Neural cell (in vitro differentiated cells): ENCODE data around the gene NDUFS2. TPM values are rescaled to one million over a fixed set of nuclear protein-coding genes. Genes with fewer than 3 reads are reported as not detected.
A peak's percentile ranks its signal among the peaks of the same experiment; 100 is the strongest.

Source experiments
- H2AFZ ChIP-seq: fragments of 200-600, 300-800 bp; sonication (generic), shearing (Covaris generic); 2 replicates; pipeline ENCODE4 v1.6.0; 2014; ENCODE audit warnings: low read depth, mild to moderate bottlenecking, antibody characterized with exemption, low read length, moderate library complexity
- H3F3A ChIP-seq: fragments of 200-600 bp; shearing (Covaris generic); 2 replicates; pipeline ENCODE4 v1.6.1; 2016; ENCODE audit warnings: mild to moderate bottlenecking, moderate library complexity, mixed read lengths, antibody characterized with exemption, low read length; ENCODE audit not compliant: insufficient read depth, poor library complexity, severe bottlenecking
- H3K27ac ChIP-seq: fragments of 200-600, 300-800 bp; sonication (generic), shearing (Covaris generic); 2 replicates; pipeline ENCODE4 v1.5.1; 2014; ENCODE audit warnings: mild to moderate bottlenecking, low read length, moderate library complexity
- H3K27me3 ChIP-seq: fragments of 300-800, 200-600 bp; sonication (generic), shearing (Covaris generic); 2 replicates; pipeline ENCODE4 v1.6.0; 2014; ENCODE audit warnings: mild to moderate bottlenecking, low read depth, low read length, moderate library complexity; ENCODE audit not compliant: insufficient read depth
- H3K36me3 ChIP-seq: fragments of 300-800, 200-600 bp; sonication (generic), shearing (Covaris generic); 2 replicates; pipeline ENCODE4 v1.5.1; 2014; ENCODE audit warnings: mild to moderate bottlenecking, antibody characterized with exemption, low read length, moderate library complexity; ENCODE audit not compliant: insufficient read depth
- H3K4me2 ChIP-seq: fragments of 300-800, 200-600 bp; sonication (generic), shearing (Covaris generic); 2 replicates; pipeline ENCODE4 v1.6.0; 2014; ENCODE audit warnings: mild to moderate bottlenecking, low read length
- H3K4me3 ChIP-seq: fragments of 300-800, 200-600 bp; sonication (generic), shearing (Covaris generic); 2 replicates; pipeline ENCODE4 v1.5.1; 2014; ENCODE audit warnings: mild to moderate bottlenecking, low read length, moderate library complexity
- H3K79me2 ChIP-seq: fragments of 200-600 bp; shearing (Covaris generic); replicated peaks from 2 replicates; pipeline ENCODE4 v1.6.0; 2014; ENCODE audit warnings: mild to moderate bottlenecking, low read length, moderate library complexity; ENCODE audit not compliant: insufficient read depth
- H3K9ac ChIP-seq: fragments of 300-800, 200-600 bp; sonication (generic), shearing (Covaris generic); 2 replicates; pipeline ENCODE4 v1.6.1; 2016; ENCODE audit warnings: mild to moderate bottlenecking, low read length, mixed read lengths
- H3K9me2 ChIP-seq: fragments of 200-600 bp; shearing (Covaris generic); 2 replicates; pipeline ENCODE4 v1.6.1; 2016; ENCODE audit warnings: mild to moderate bottlenecking, low read length, mixed read lengths; ENCODE audit not compliant: insufficient read depth
- H3K9me3 ChIP-seq: fragments of 200-600, 300-800 bp; sonication (generic), shearing (Covaris generic); 2 replicates; pipeline ENCODE4 v1.6.1; 2016; ENCODE audit warnings: mild to moderate bottlenecking, mixed run types, low read length, moderate library complexity, mixed read lengths
- H4K20me1 ChIP-seq: fragments of 200-600 bp; shearing (Covaris generic); 2 replicates; pipeline ENCODE4 v1.6.1; 2016; ENCODE audit warnings: mild to moderate bottlenecking, mixed run types; ENCODE audit not compliant: insufficient read depth
- CTCF ChIP-seq: fragments of 450-650 bp; IDR thresholded peaks from 2 replicates; pipeline ENCODE4 v1.5.1; 2014; ENCODE audit warnings: antibody characterized with exemption, mild to moderate bottlenecking, moderate library complexity; ENCODE audit not compliant: poor library complexity, severe bottlenecking
- EP300 ChIP-seq: fragments of 450-650 bp; conservative IDR thresholded peaks from 2 replicates; pipeline ENCODE4 v1.6.1; 2014; ENCODE audit warnings: antibody characterized with exemption, mild to moderate bottlenecking, moderate library complexity; ENCODE audit not compliant: poor library complexity, severe bottlenecking
- EZH2 ChIP-seq: fragments of 200-600, 300-800 bp; shearing (Covaris generic), sonication (generic); IDR thresholded peaks from 2 replicates; pipeline ENCODE4 v1.6.1; 2014; ENCODE audit warnings: antibody characterized with exemption, low read length, borderline replicate concordance, mild to moderate bottlenecking; ENCODE audit not compliant: insufficient read depth, poor library complexity, severe bottlenecking
- MXI1 ChIP-seq: fragments of 450-650 bp; conservative IDR thresholded peaks from 2 replicates; pipeline ENCODE4 v1.6.1; 2014; ENCODE audit warnings: antibody characterized with exemption, mild to moderate bottlenecking; ENCODE audit not compliant: poor library complexity, severe bottlenecking
- POLR2AphosphoS5 ChIP-seq: IDR thresholded peaks from 2 replicates; pipeline ENCODE4 v1.6.1; 2012
- RAD21 ChIP-seq: fragments of 450-650 bp; conservative IDR thresholded peaks from 2 replicates; pipeline ENCODE4 v1.6.1; 2014; ENCODE audit warnings: antibody characterized with exemption, mild to moderate bottlenecking, moderate library complexity
- REST ChIP-seq: IDR thresholded peaks from 2 replicates; pipeline ENCODE4 v1.6.1; 2012; ENCODE audit warnings: borderline replicate concordance
- SMC3 ChIP-seq: fragments of 450-650 bp; conservative IDR thresholded peaks from 2 replicates; pipeline ENCODE4 v1.6.1; 2014; ENCODE audit warnings: antibody characterized with exemption, mild to moderate bottlenecking, moderate library complexity; ENCODE audit not compliant: poor library complexity
- TAF1 ChIP-seq: IDR thresholded peaks from 2 replicates; pipeline ENCODE4 v1.6.1; 2012; ENCODE audit warnings: low read depth
- polyA plus RNA-seq: library from polyadenylated mRNA; depleted of rRNA; stranded (reverse); fragments of >200 nt; gene quantifications from 2 replicates; pipeline ENCODE4 v1.2.3, GENCODE V29; 2014

NDUFS2 gene
- polyA plus RNA-seq, 1 donor from 2014 or later, result 166 TPM

- no peaks in the 10 kb centered on the region for H4K20me1 ChIP-seq
- TF ChIP-seq EZH2 (no peak), TAF1 (no peak)
- no peaks in the 10 kb centered on the region for H3K27me3 ChIP-seq
- no peaks in the 10 kb centered on the region for H3F3A ChIP-seq
- peak overlapping the region; percentile 98 for H3K4me2 ChIP-seq
- H3K36me3 ChIP-seq, result no peaks in the 10 kb centered on the region
- H3K9me2 ChIP-seq, result no peaks in the 10 kb centered on the region
- H3K4me3 ChIP-seq, result peak overlapping the region; percentile 98
- peaks cover 11% of the 10 kb centered on the region for H3K79me2 ChIP-seq
- no peaks in the 10 kb centered on the region for H3K9me3 ChIP-seq
- peak overlapping the region; percentile 93 for H2AFZ ChIP-seq
- peak overlapping the region; percentile 97 for H3K9ac ChIP-seq
- H3K27ac ChIP-seq, result peak overlapping the region; percentile 87
Observed at GRCh38 chr1:161159913-161160243, 42.3 kb upstream of the NDUFS2 start.

GRCh38 chr1:161160671-161161145 lies 41.5 kb upstream of the NDUFS2 start:
- Histone ChIP-seq H3K27ac (no peak overlapping the region), H3K27me3 (no peaks in the 10 kb centered on the region), H2AFZ (no peak overlapping the region), H3F3A (no peaks in the 10 kb centered on the region), H3K4me3 (peak overlapping the region; percentile 98), H3K9ac (no peak overlapping the region), H3K79me2 (peaks cover 11% of the 10 kb centered on the region), H3K4me2 (no peak overlapping the region), H3K36me3 (no peaks in the 10 kb centered on the region), H3K9me2 (no peaks in the 10 kb centered on the region), H3K9me3 (no peaks in the 10 kb centered on the region), H4K20me1 (no peaks in the 10 kb centered on the region)
- TF ChIP-seq TAF1 (no peak), EZH2 (no peak), CTCF (no peak)

GRCh38 chr1:161161652-161162051 lies 40.5 kb upstream of the NDUFS2 start:
- no peaks in the 10 kb centered on the region for H3F3A ChIP-seq
- no peaks in the 10 kb centered on the region for H3K36me3 ChIP-seq
- H2AFZ ChIP-seq, result no peak overlapping the region
- H3K79me2 ChIP-seq, result peaks cover 11% of the 10 kb centered on the region
- no peak overlapping the region for H3K4me2 ChIP-seq
- no peak overlapping the region for H3K4me3 ChIP-seq
- TF ChIP-seq RAD21 (no peak), REST (no peak), POLR2AphosphoS5 (no peak), MXI1 (no peak), EZH2 (no peak), CTCF (no peak), TAF1 (no peak), SMC3 (no peak), EP300 (no peak)
- no peak overlapping the region for H3K27ac ChIP-seq
- H3K9ac ChIP-seq, result no peak overlapping the region
- no peaks in the 10 kb centered on the region for H3K27me3 ChIP-seq
- no peaks in the 10 kb centered on the region for H3K9me3 ChIP-seq
- no peaks in the 10 kb centered on the region for H3K9me2 ChIP-seq
- H4K20me1 ChIP-seq, result no peaks in the 10 kb centered on the region
